Mucosa of descending colon (tissue), 3 donors: ENCODE measurements around the gene COL7A1. TPM values are rescaled to one million over a fixed set of nuclear protein-coding genes. Genes with fewer than 3 reads are reported as not detected.

Experiments
- ATAC-seq: fragments of 200-7000 bp; cut with Tn5 transposase; one replicate; pipeline ENCODE4 v1.9.1; 2020; ENCODE audit warnings: mild to moderate bottlenecking, moderate library complexity
- DNase-seq, 3 donors: peaks; one replicate each; pipeline ENCODE4 v3.0.0-alpha.2; 2020
- H3K36me3 ChIP-seq: fragments of 200-600 bp; one replicate; pipeline ENCODE4 v1.8.0; 2021; ENCODE audit warnings: low read depth, mild to moderate bottlenecking
- H3K4me1 ChIP-seq: fragments of 200-600 bp; one replicate; pipeline ENCODE4 v1.8.0; 2021; ENCODE audit warnings: low read depth, mild to moderate bottlenecking
- H3K4me3 ChIP-seq: fragments of 200-600 bp; one replicate; pipeline ENCODE4 v1.8.0; 2021; ENCODE audit warnings: mild to moderate bottlenecking
- H3K9me3 ChIP-seq: fragments of 200-600 bp; one replicate; pipeline ENCODE4 v1.8.0; 2021; ENCODE audit warnings: mild to moderate bottlenecking
- CTCF ChIP-seq: fragments of 200-600 bp; IDR thresholded peaks from one replicate; pipeline ENCODE4 v1.8.0; 2022; ENCODE audit warnings: antibody characterized with exemption, mild to moderate bottlenecking
- intact Hi-C, 2 donors: fragments of 100-400 bp; cut with DNase I in 1 of 2; cut with micrococcal nuclease in 1 of 2; formaldehyde crosslinking; loops; one replicate each; pipeline versions ENCODE4 v1.11.0 to v1.11.1; 2022; cut with DNase I, micrococcal nuclease
- total RNA-seq, 3 donors: library from RNA; stranded (reverse); fragmentation: NEBNext Ultra II Directional in 2 of 3; extraction: Animal tissue kit (Norgen Biotek cat#: 25700) in 2 of 3; gene quantifications; one replicate each; pipeline versions ENCODE4 v1.2.1 to v1.2.4, GENCODE V29; 2021 to 2023
- donor health status: DM: no; HTN: no; CAD: no; lungs with moderate emphysema.
- donor health status: DM: no; HTN: no; CAD: no.
- donor health status: DM: no; HTN: yes; CAD: no.

Gene COL7A1
- total RNA-seq, 3 donors from 2014 or later: 2.8 to 6.8 (median 3.9) TPM

DNA sequence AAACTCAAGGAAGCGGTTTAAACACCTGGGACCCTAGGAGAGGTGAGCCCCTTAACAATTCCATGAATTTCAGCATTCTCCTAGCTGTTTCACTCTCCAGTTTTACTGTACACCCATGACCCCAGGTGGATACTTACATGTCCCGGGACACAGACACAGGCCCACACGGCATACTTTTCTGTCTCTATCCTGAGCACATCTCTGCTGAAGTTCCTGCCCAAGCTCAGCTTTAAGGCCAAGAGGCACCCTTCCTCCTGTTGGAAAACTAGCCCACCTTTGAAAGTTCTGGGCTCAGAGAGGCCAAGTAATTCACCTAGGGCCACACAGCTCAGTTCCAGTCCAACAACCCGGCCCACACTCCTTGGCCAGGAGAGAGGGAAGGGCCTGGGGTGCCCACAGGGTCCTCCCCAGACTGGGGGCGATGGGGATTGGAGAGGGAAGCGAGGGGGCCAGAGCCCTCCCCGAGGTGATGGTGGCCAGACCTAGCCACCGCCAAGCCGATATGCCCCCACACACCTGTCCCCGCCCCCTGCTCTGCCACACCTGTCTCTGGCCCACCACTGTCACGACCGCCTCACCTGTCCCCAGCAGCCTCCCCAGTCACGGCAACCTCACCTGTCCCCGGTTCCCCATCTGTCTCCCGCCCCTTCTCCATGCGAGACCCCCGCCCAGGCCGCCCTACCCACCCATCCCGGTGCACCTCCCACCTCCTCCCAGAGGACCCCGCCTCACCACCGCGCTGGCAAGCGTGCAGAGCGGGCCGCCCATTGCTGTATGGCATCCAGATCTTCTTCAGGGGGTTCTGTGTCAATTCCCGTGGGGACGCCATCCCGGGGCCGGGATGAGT lies 39.0 kb downstream of the COL7A1 start:
- no peaks in the 10 kb centered on the region for H3K9me3 ChIP-seq
- TF ChIP-seq CTCF: no peak
- peaks cover 30% of the 10 kb centered on the region for H3K4me1 ChIP-seq
- no peak for ATAC-seq
- intact Hi-C loops: loop anchor here in 1 of 2 donors (10.0 kb wide), 1 partner anchor 281 kb away; no protein-coding TSS in a partner anchor
- H3K4me3 ChIP-seq: no peak overlapping the region
- peaks cover 3% of the 10 kb centered on the region for H3K36me3 ChIP-seq
- no peak for DNase-seq

DNA sequence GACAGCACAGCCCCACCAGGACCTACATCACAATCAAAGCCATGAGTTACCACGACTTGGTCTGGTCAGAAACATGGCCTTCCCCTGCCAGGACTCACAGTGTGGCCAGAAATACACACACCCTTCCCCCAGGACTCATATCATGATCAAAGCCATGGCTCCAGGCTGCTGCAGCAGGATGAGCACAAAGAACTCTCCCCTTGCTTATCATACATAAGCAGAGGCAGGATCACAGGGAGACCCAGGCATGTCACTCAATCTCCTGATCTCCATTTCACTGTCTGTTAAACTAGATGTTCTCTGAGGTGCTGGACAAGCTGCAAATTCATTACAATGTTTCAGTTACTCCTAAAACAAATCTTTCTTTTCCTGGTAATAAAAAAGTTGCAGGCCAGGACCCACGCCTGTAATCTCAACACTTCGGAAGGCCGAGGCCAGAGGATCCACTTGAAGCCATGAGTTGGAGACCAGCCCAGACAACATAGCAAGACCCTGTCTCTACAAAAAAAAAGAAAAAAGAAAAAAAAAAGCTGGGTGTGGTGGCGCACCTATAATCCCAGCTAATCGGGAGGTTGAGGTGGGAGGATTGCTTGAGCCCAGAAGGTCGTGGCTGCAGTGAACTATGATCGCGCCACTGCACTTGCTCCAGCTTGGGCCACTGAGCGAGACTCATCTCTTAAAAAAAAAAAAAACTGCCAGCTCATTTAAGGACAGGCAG lies 39.7 kb downstream of the COL7A1 start:
- no peak for ATAC-seq
- no peak for DNase-seq
- Histone ChIP-seq H3K4me1 (peaks cover 30% of the 10 kb centered on the region), H3K9me3 (no peaks in the 10 kb centered on the region), H3K4me3 (no peak overlapping the region), H3K36me3 (peaks cover 3% of the 10 kb centered on the region)
- no peak for TF ChIP-seq CTCF
- intact Hi-C loops: loop anchor here in 1 of 2 donors (10.0 kb wide), 1 partner anchor 281 kb away; no protein-coding TSS in a partner anchor

GRCh38 chr3:48553886-48554845 lies 41.0 kb downstream of the COL7A1 start:
- intact Hi-C loops: loop anchor here in 1 of 2 donors (10.0 kb wide), 1 partner anchor 279 kb away; no protein-coding TSS in a partner anchor
- H3K9me3 ChIP-seq: no peaks in the 10 kb centered on the region
- H3K36me3 ChIP-seq: peaks cover 3% of the 10 kb centered on the region
- peak in 1 of 3 donors; percentile 25 for DNase-seq
- peaks cover 30% of the 10 kb centered on the region for H3K4me1 ChIP-seq
- no peak for TF ChIP-seq CTCF
- ATAC-seq: no peak
- H3K4me3 ChIP-seq: no peak overlapping the region

DNA sequence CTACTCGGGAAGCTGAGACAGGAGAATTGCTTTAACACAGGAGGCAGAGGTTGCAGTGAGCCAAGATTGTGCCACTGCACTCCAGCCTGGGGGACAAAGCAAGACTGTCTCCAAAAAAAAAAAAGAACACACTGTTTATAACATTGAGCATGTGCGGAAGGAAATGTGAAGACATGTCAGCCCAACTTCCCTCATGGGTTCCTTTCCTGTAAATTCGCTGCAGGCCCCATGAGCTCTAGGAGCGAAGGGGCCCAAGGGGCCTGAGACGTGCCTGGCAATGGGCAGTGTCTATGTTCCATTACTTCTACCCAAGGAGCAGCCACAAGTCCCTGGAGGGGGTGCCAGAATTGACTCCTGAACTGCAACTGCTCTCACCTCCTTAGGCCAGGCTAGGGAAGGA lies 41.8 kb downstream of the COL7A1 start:
- H3K4me1 ChIP-seq: peaks cover 30% of the 10 kb centered on the region
- ATAC-seq: no peak
- H3K36me3 ChIP-seq: peaks cover 3% of the 10 kb centered on the region
- intact Hi-C loops: loop anchor here in 1 of 2 donors (10.0 kb wide), 1 partner anchor 279 kb away; no protein-coding TSS in a partner anchor
- no peak overlapping the region for H3K4me3 ChIP-seq
- H3K9me3 ChIP-seq: no peaks in the 10 kb centered on the region
- peak in 1 of 3 donors; percentile 14 for DNase-seq
- no peak for TF ChIP-seq CTCF
